Immature natural killer cell (primary cell): ENCODE results near the gene BCAS4. TPM values are rescaled to one million over a fixed set of nuclear protein-coding genes. Genes with fewer than 3 reads are reported as not detected.

ENCODE experiments used
- DNase-seq, 3 donors: peaks; one replicate each; pipeline ENCODE4 v3.0.0; 2022; ENCODE audit warnings: mixed read lengths in 1 of 3
- H3K27ac Mint-ChIP-seq, 6 donors: one replicate each; pipeline ENCODE4 v1.8.0; 2020; ENCODE audit warnings: mixed read lengths in 6 of 6, mild to moderate bottlenecking in 5 of 6, inconsistent platforms in 4 of 6, moderate library complexity in 3 of 6
- H3K27me3 Mint-ChIP-seq, 3 donors: one replicate each; pipeline ENCODE4 v1.8.0; 2020 to 2021; ENCODE audit warnings: low read depth in 3 of 3, mild to moderate bottlenecking in 3 of 3, mixed read lengths in 3 of 3, moderate library complexity in 3 of 3, inconsistent platforms in 1 of 3
- H3K36me3 Mint-ChIP-seq, 3 donors: one replicate each; pipeline ENCODE4 v1.8.0; 2020; ENCODE audit warnings: mixed read lengths in 3 of 3, inconsistent platforms in 2 of 3, mild to moderate bottlenecking in 2 of 3
- H3K4me1 Mint-ChIP-seq, 2 donors: one replicate each; pipeline ENCODE4 v1.8.0; 2020; ENCODE audit warnings: inconsistent platforms in 2 of 2, mild to moderate bottlenecking in 2 of 2, mixed read lengths in 2 of 2, moderate library complexity in 1 of 2
- H3K4me3 Mint-ChIP-seq, 5 donors: one replicate each; pipeline ENCODE4 v1.8.0; 2020; ENCODE audit warnings: mild to moderate bottlenecking in 5 of 5, mixed read lengths in 5 of 5, inconsistent platforms in 3 of 5, moderate library complexity in 3 of 5
- H3K9me3 Mint-ChIP-seq, 6 donors: one replicate each; pipeline ENCODE4 v1.8.0; 2020; ENCODE audit warnings: mild to moderate bottlenecking in 6 of 6, mixed read lengths in 6 of 6, inconsistent platforms in 4 of 6, moderate library complexity in 3 of 6
- polyA plus RNA-seq, 3 donors: library from polyadenylated mRNA; unstranded; fragments of 300-500 nt; fragmentation: Illumina TruSeq; gene quantifications; one replicate each; pipeline ENCODE4 v1.2.3, GENCODE V29; 2021

The BCAS4 gene
- polyA plus RNA-seq, 3 donors from 2014 or later: 19.1 to 29.1 (median 24.1) TPM

- Mint-ChIP-seq H3K36me3 (peaks cover 0 to 4% (median 3%) of the 10 kb centered on the region in 3 donors), H3K4me3 (no peak overlapping the region)
Observed at GRCh38 chr20:50924261-50924920, 129.5 kb downstream of the BCAS4 start.

GRCh38 chr20:50926530-50926929 lies 131.7 kb downstream of the BCAS4 start:
- Mint-ChIP-seq H3K36me3 (peaks cover 0 to 8% (median 4%) of the 10 kb centered on the region in 3 donors), H3K9me3 (no peaks in the 10 kb centered on the region), H3K4me3 (no peak overlapping the region), H3K27me3 (peaks cover 12 to 21% (median 14%) of the 10 kb centered on the region in 3 donors), H3K4me1 (peaks cover 64 to 83% of the 10 kb centered on the region in 2 donors), H3K27ac (peak overlapping the region in 2 of 6 donors; percentile 5 to 33)
- no peak for DNase-seq

More at GRCh38 chr20:50924261-50924920, 129.5 kb downstream of the BCAS4 start:
- DNase-seq: no peak
- H3K9me3 Mint-ChIP-seq: no peaks in the 10 kb centered on the region
- peak overlapping the region in 2 of 6 donors; percentile 34 to 49 for H3K27ac Mint-ChIP-seq
- peaks cover 75 to 96% of the 10 kb centered on the region in 2 donors for H3K4me1 Mint-ChIP-seq
- peaks cover 2 to 9% (median 2%) of the 10 kb centered on the region in 3 donors for H3K27me3 Mint-ChIP-seq

Other genes with a start within 250 kb of the BCAS4 start
- 1 to 10 TPM in 2 of 3 donors, under 1 TPM in 1; 0.41 to 1.2 (median 1.0) TPM for gene RIPOR3, start 103.5 kb upstream of the BCAS4 start, polyA plus RNA-seq
- 1 to 10 TPM in 1 of 3 donors, under 1 TPM in 2; 0.38 to 1.1 (median 0.96) TPM for gene PARD6B, start 63.5 kb upstream of the BCAS4 start, polyA plus RNA-seq
- gene ADNP, start 136.4 kb downstream of the BCAS4 start, polyA plus RNA-seq: 1 to 10 TPM; 3.0 to 8.4 (median 3.8) TPM
- 10 to 100 TPM; 46.6 to 61.8 (median 52.8) TPM for gene DPM1, start 163.5 kb downstream of the BCAS4 start, polyA plus RNA-seq
- gene MOCS3, start 163.8 kb downstream of the BCAS4 start, polyA plus RNA-seq: 1 to 10 TPM; 2.9 to 3.7 (median 3.1) TPM
- not detected for gene KCNG1, start 228.0 kb downstream of the BCAS4 start, polyA plus RNA-seq